Measurements from ENCODE around the gene OCIAD2. TPM values are rescaled to one million over a fixed set of nuclear protein-coding genes. Genes with fewer than 3 reads are reported as not detected.
"Not testable (repeated sequence)": the region's sequence is repeated elsewhere in the genome, so short reads cannot be mapped to it uniquely, and the experiment has no call there.

The OCIAD2 gene
- total RNA-seq, 6 experiments from 2014 or later: 1.0 to 17.3 (median 2.3) TPM

GRCh38 chr4:48853604-48854394, 52.8 kb downstream of the OCIAD2 start:
- Mint-ChIP-seq H3K36me3 (ENCODE audit: low read depth) (peaks cover 30% of the 10 kb centered on the region), H3K9me3 (no peaks in the 10 kb centered on the region), H3K27ac (no peak overlapping the region), H3K4me1 (ENCODE audit: low read depth) (no peaks in the 10 kb centered on the region), H3K4me3 (no peak overlapping the region), H3K27me3 (ENCODE audit: insufficient read depth) (no peaks in the 10 kb centered on the region)
- no peak for DNase-seq
- no peak for TF ChIP-seq CTCF (IDR thresholded peaks at IDR 0.05)

GRCh38 chr4:48851651-48852050, 54.9 kb downstream of the OCIAD2 start:
- Mint-ChIP-seq H3K27ac (no peak overlapping the region), H3K27me3 (ENCODE audit: insufficient read depth) (no peaks in the 10 kb centered on the region), H3K36me3 (ENCODE audit: low read depth) (peaks cover 36% of the 10 kb centered on the region), H3K4me3 (no peak overlapping the region), H3K4me1 (ENCODE audit: low read depth) (no peaks in the 10 kb centered on the region), H3K9me3 (no peaks in the 10 kb centered on the region)
- DNase-seq: no peak
- TF ChIP-seq CTCF (IDR thresholded peaks at IDR 0.05): no peak

GRCh38 chr4:48848799-48849198, 57.8 kb downstream of the OCIAD2 start:
- H3K27me3 Mint-ChIP-seq (ENCODE audit: insufficient read depth); DNase-seq; H3K27ac Mint-ChIP-seq; H3K4me3 Mint-ChIP-seq; H3K9me3 Mint-ChIP-seq; H3K4me1 Mint-ChIP-seq (ENCODE audit: low read depth): not testable (repeated sequence)
- peaks cover 53% of the 10 kb centered on the region for H3K36me3 Mint-ChIP-seq (ENCODE audit: low read depth)

- Mint-ChIP-seq H3K27me3 (ENCODE audit: insufficient read depth) (no peaks in the 10 kb centered on the region), H3K4me1 (ENCODE audit: low read depth) (no peaks in the 10 kb centered on the region), H3K27ac (no peak overlapping the region), H3K9me3 (no peaks in the 10 kb centered on the region), H3K36me3 (ENCODE audit: low read depth) (peaks cover 45% of the 10 kb centered on the region), H3K4me3 (no peak overlapping the region)
- no peak for TF ChIP-seq CTCF (IDR thresholded peaks at IDR 0.05)
- DNase-seq: no peak
Observed at GRCh38 chr4:48844843-48845242, 61.7 kb downstream of the OCIAD2 start.

GRCh38 chr4:48841045-48841827, 65.3 kb downstream of the OCIAD2 start:
- H3K27ac Mint-ChIP-seq: no peak overlapping the region
- DNase-seq: no peak
- H3K36me3 Mint-ChIP-seq (ENCODE audit: low read depth): peaks cover 35% of the 10 kb centered on the region
- no peaks in the 10 kb centered on the region for H3K9me3 Mint-ChIP-seq
- H3K27me3 Mint-ChIP-seq (ENCODE audit: insufficient read depth): no peaks in the 10 kb centered on the region
- H3K4me1 Mint-ChIP-seq (ENCODE audit: low read depth): peaks cover 3% of the 10 kb centered on the region; the same call in 1 of the 2 replicates
- no peak for TF ChIP-seq CTCF (IDR thresholded peaks at IDR 0.05)
- no peak overlapping the region for H3K4me3 Mint-ChIP-seq

GRCh38 chr4:48836658-48837057, 69.9 kb downstream of the OCIAD2 start:
- peaks cover 28% of the 10 kb centered on the region for H3K36me3 Mint-ChIP-seq (ENCODE audit: low read depth)

More at GRCh38 chr4:48836658-48837057, 69.9 kb downstream of the OCIAD2 start:
- no peak overlapping the region for H3K4me3 Mint-ChIP-seq
- H3K9me3 Mint-ChIP-seq: no peaks in the 10 kb centered on the region
- no peak overlapping the region for H3K27ac Mint-ChIP-seq
- no peak for DNase-seq
- no peaks in the 10 kb centered on the region for H3K27me3 Mint-ChIP-seq (ENCODE audit: insufficient read depth)
- no peak for TF ChIP-seq CTCF (IDR thresholded peaks at IDR 0.05)
- peaks cover 16% of the 10 kb centered on the region for H3K4me1 Mint-ChIP-seq (ENCODE audit: low read depth)

Data from HFFc6 (cell line).